Measurements from ENCODE around the gene ZNF614. TPM values are rescaled to one million over a fixed set of nuclear protein-coding genes. Genes with fewer than 3 reads are reported as not detected.

ZNF614 gene
- total RNA-seq, 1 donor from 2014 or later = 9.9 TPM

DNA sequence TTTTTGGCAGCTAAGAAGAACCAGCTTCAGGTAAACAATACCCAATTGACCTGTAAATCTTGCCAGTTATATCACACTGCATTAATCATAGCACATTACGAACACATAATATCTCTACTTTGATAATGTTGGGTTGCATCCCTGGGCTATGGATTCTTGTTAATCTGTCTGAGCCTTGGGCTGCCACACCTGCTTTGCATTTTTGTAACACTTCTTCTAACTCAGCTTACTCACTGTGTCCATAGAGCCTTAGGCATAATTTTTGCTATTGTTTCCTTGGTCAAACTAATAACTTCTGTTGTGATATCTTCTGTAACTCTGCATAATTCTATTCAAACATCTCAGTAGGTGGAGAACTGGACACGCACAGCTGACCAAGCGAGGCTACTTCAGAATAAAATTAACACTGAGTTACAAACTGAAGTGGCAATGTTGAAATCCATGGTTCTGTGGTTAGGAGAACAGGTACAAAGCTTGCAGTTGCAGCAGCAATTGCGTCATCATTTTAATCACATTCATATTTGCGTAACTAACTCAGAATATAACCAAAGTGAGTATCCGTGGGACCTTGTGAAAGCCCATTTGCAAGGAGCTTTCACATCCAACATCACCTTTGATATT, 48.0 kb downstream of the ZNF614 start:
- Mint-ChIP-seq H3K4me3 (ENCODE audit: unreplicated experiment) (no peak overlapping the region), H3K27ac (ENCODE audit: unreplicated experiment) (no peak overlapping the region), H3K36me3 (ENCODE audit: low read depth, unreplicated experiment) (peaks cover 38% of the 10 kb centered on the region), H3K27me3 (ENCODE audit: low read depth, unreplicated experiment) (no peaks in the 10 kb centered on the region), H3K4me1 (ENCODE audit: low read depth, unreplicated experiment) (no peaks in the 10 kb centered on the region), H3K9me3 (ENCODE audit: unreplicated experiment) (peaks cover 32% of the 10 kb centered on the region)
- Histone ChIP-seq H3K27me3 (ENCODE audit: insufficient read depth, low read length) (no peaks in the 10 kb centered on the region), H3K79me2 (ENCODE audit: insufficient read depth, low read length) (peaks cover 69% of the 10 kb centered on the region), H3K4me3 (ENCODE audit: insufficient read depth, low read depth, low read length) (no peak overlapping the region), H2AFZ (ENCODE audit: low read depth, low read length) (no peak overlapping the region), H3K9ac (ENCODE audit: low read length) (no peak overlapping the region), H3K4me2 (ENCODE audit: low read length) (no peak overlapping the region), H4K20me1 (ENCODE audit: insufficient read depth, low read length) (no peaks in the 10 kb centered on the region), H3K36me3 (ENCODE audit: insufficient read depth, low read length) (no peaks in the 10 kb centered on the region), H3K9me3 (ENCODE audit: insufficient read depth, low read depth, low read length) (peaks cover 11% of the 10 kb centered on the region), H3K27ac (ENCODE audit: low read depth, low read length) (no peak overlapping the region), H3K4me1 (ENCODE audit: insufficient read depth, low read length) (no peaks in the 10 kb centered on the region)
- TF ChIP-seq, protein P1, sequence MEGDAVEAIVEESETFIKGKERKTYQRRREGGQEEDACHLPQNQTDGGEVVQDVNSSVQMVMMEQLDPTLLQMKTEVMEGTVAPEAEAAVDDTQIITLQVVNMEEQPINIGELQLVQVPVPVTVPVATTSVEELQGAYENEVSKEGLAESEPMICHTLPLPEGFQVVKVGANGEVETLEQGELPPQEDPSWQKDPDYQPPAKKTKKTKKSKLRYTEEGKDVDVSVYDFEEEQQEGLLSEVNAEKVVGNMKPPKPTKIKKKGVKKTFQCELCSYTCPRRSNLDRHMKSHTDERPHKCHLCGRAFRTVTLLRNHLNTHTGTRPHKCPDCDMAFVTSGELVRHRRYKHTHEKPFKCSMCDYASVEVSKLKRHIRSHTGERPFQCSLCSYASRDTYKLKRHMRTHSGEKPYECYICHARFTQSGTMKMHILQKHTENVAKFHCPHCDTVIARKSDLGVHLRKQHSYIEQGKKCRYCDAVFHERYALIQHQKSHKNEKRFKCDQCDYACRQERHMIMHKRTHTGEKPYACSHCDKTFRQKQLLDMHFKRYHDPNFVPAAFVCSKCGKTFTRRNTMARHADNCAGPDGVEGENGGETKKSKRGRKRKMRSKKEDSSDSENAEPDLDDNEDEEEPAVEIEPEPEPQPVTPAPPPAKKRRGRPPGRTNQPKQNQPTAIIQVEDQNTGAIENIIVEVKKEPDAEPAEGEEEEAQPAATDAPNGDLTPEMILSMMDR (IDR thresholded peaks at IDR 0.05; ENCODE audit: insufficient read depth, low read depth, low read length) = no peak
- no peak for TF ChIP-seq EZH2 (IDR thresholded peaks at IDR 0.05; ENCODE audit: insufficient read depth, low read length)
- DNase-seq (ENCODE audit: low read depth) (no peak), FAIRE-seq (no peak)

DNA sequence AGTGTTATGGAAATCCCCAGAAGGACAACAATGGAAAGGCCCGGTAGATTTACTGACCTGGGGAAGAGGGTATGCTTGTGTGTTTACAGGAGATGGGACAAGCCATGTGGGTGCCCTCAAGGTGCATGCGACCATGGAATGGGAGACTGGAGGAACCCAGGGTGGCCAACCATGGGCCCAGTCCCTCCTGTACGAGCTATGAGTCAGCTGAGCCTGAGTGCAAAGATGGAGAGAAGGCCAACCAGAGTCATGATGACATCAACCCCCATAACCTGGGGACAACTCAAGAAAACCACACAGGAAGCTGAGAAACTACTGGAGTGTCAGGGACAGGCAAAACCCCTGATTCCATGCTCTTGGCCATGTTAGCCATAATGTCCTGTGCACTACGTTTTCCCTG, 49.3 kb downstream of the ZNF614 start:
- Histone ChIP-seq H2AFZ (ENCODE audit: low read depth, low read length) (no peak overlapping the region), H3K9ac (ENCODE audit: low read length) (no peak overlapping the region), H3K27ac (ENCODE audit: low read depth, low read length) (no peak overlapping the region), H3K4me1 (ENCODE audit: insufficient read depth, low read length) (no peaks in the 10 kb centered on the region), H3K27me3 (ENCODE audit: insufficient read depth, low read length) (no peaks in the 10 kb centered on the region), H3K4me3 (ENCODE audit: insufficient read depth, low read depth, low read length) (no peak overlapping the region), H4K20me1 (ENCODE audit: insufficient read depth, low read length) (no peaks in the 10 kb centered on the region), H3K36me3 (ENCODE audit: insufficient read depth, low read length) (no peaks in the 10 kb centered on the region), H3K4me2 (ENCODE audit: low read length) (no peak overlapping the region), H3K9me3 (ENCODE audit: insufficient read depth, low read depth, low read length) (peaks cover 13% of the 10 kb centered on the region), H3K79me2 (ENCODE audit: insufficient read depth, low read length) (peaks cover 55% of the 10 kb centered on the region)
- Mint-ChIP-seq H3K36me3 (ENCODE audit: low read depth, unreplicated experiment) (peaks cover 45% of the 10 kb centered on the region), H3K4me1 (ENCODE audit: low read depth, unreplicated experiment) (no peaks in the 10 kb centered on the region), H3K27me3 (ENCODE audit: low read depth, unreplicated experiment) (no peaks in the 10 kb centered on the region), H3K9me3 (ENCODE audit: unreplicated experiment) (peaks cover 40% of the 10 kb centered on the region), H3K4me3 (ENCODE audit: unreplicated experiment) (no peak overlapping the region), H3K27ac (ENCODE audit: unreplicated experiment) (no peak overlapping the region)
- DNase-seq (ENCODE audit: low read depth) (no peak), FAIRE-seq (no peak)
- no peak for TF ChIP-seq EZH2 (IDR thresholded peaks at IDR 0.05; ENCODE audit: insufficient read depth, low read length)
- TF ChIP-seq, protein P1 (IDR thresholded peaks at IDR 0.05; ENCODE audit: insufficient read depth, low read depth, low read length) = no peak

DNA sequence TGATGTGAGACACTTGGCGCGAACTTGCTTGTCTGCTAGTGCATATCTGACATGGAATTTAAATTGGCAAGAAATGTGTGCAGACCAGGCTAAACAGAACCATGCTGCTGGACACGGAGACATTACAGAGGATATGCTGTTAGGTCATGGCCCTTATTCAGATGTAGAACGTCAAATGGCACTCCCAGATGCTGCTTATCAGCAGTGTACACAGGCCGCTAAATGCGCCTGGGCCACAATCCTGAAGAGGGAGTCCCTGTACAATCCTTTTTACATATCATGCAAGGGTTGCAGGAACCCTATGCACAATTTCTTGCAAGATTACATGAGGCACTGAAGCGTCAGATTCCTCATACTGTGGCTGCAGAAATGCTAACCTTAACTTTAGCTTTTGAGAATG, 50.8 kb downstream of the ZNF614 start:
- DNase-seq (ENCODE audit: low read depth) = no peak
- H3K9ac ChIP-seq (ENCODE audit: low read length) = no peak overlapping the region
- no peak for TF ChIP-seq EZH2 (IDR thresholded peaks at IDR 0.05; ENCODE audit: insufficient read depth, low read length)
- TF ChIP-seq, protein P1 (IDR thresholded peaks at IDR 0.05; ENCODE audit: insufficient read depth, low read depth, low read length) = no peak
- peaks cover 41% of the 10 kb centered on the region for H3K79me2 ChIP-seq (ENCODE audit: insufficient read depth, low read length)
- H3K4me2 ChIP-seq (ENCODE audit: low read length) = no peak overlapping the region
- Mint-ChIP-seq H3K36me3 (ENCODE audit: low read depth, unreplicated experiment) (peaks cover 55% of the 10 kb centered on the region), H3K9me3 (ENCODE audit: unreplicated experiment) (peaks cover 42% of the 10 kb centered on the region), H3K27ac (ENCODE audit: unreplicated experiment) (no peak overlapping the region), H3K4me3 (ENCODE audit: unreplicated experiment) (no peak overlapping the region), H3K4me1 (ENCODE audit: low read depth, unreplicated experiment) (no peaks in the 10 kb centered on the region), H3K27me3 (ENCODE audit: low read depth, unreplicated experiment) (no peaks in the 10 kb centered on the region)
- peaks cover 4% of the 10 kb centered on the region for H3K36me3 ChIP-seq (ENCODE audit: insufficient read depth, low read length)
- H3K4me1 ChIP-seq (ENCODE audit: insufficient read depth, low read length) = no peaks in the 10 kb centered on the region
- H3K27me3 ChIP-seq (ENCODE audit: insufficient read depth, low read length) = no peaks in the 10 kb centered on the region
- no peak overlapping the region for H3K27ac ChIP-seq (ENCODE audit: low read depth, low read length)
- H2AFZ ChIP-seq (ENCODE audit: low read depth, low read length) = no peak overlapping the region
- H3K4me3 ChIP-seq (ENCODE audit: insufficient read depth, low read depth, low read length) = no peak overlapping the region
- H3K9me3 ChIP-seq (ENCODE audit: insufficient read depth, low read depth, low read length) = peaks cover 21% of the 10 kb centered on the region
- H4K20me1 ChIP-seq (ENCODE audit: insufficient read depth, low read length) = no peaks in the 10 kb centered on the region
- FAIRE-seq = no peak
